Spleen (tissue), 11 donors: ENCODE results near the gene TATDN3. TPM values are rescaled to one million over a fixed set of nuclear protein-coding genes. Genes with fewer than 3 reads are reported as not detected.

Experiments used
- DNase-seq: peaks from one replicate; pipeline ENCODE4 v3.0.0-alpha.2; 2020
- H3K27ac ChIP-seq, 8 donors: fragments of 200-600 bp; sonication (generic) in 7 of 8; 1 replicate in 4 of 8; 2 replicates in 4 of 8; pipeline versions ENCODE4 v1.5.0 to v1.8.0; 2016 to 2021; ENCODE audit warnings: inconsistent platforms in 4 of 8, mild to moderate bottlenecking in 4 of 8, moderate library complexity in 1 of 8
- H3K27me3 ChIP-seq, 7 donors: fragments of 200-600 bp; sonication (generic) in 6 of 7; replicated peaks in 1 of 7; 1 replicate in 4 of 7; 2 replicates in 3 of 7; pipeline versions ENCODE4 v1.5.0 to v1.8.0; 2016 to 2021; ENCODE audit warnings: inconsistent platforms in 3 of 7, mild to moderate bottlenecking in 1 of 7
- H3K36me3 ChIP-seq, 6 donors: fragments of 200-600 bp; sonication (generic) in 5 of 6; 1 replicate in 4 of 6; 2 replicates in 2 of 6; pipeline versions ENCODE4 v1.5.0 to v1.8.0; 2016 to 2021; ENCODE audit warnings: inconsistent platforms in 2 of 6
- H3K4me1 ChIP-seq, 6 donors: fragments of 200-600 bp; sonication (generic) in 5 of 6; 1 replicate in 3 of 6; 2 replicates in 3 of 6; pipeline versions ENCODE4 v1.5.0 to v1.8.0; 2016 to 2021; ENCODE audit warnings: inconsistent platforms in 3 of 6
- H3K4me3 ChIP-seq, 8 donors: fragments of 200-600 bp; sonication (generic) in 7 of 8; 1 replicate in 4 of 8; 2 replicates in 4 of 8; pipeline versions ENCODE4 v1.5.0 to v1.8.0; 2016 to 2021; ENCODE audit warnings: inconsistent platforms in 4 of 8, mild to moderate bottlenecking in 4 of 8, moderate library complexity in 2 of 8
- H3K9me3 ChIP-seq, 8 donors: fragments of 200-600 bp; sonication (generic) in 7 of 8; 1 replicate in 4 of 8; 2 replicates in 4 of 8; pipeline versions ENCODE4 v1.5.0 to v1.8.0; 2016 to 2021; ENCODE audit warnings: inconsistent platforms in 4 of 8
- POLR2A ChIP-seq, 3 donors: fragments of 450-650 bp; IDR thresholded peaks; one replicate each; pipeline ENCODE4 v1.5.1; 2017; ENCODE audit warnings: antibody characterized with exemption in 3 of 3, mild to moderate bottlenecking in 1 of 3
- POLR2AphosphoS5 ChIP-seq, 3 donors: sonication (generic); formaldehyde crosslinking; IDR thresholded peaks; one replicate each; pipeline ENCODE4 v1.5.1; 2017; ENCODE audit warnings: antibody characterized with exemption in 3 of 3
- WGBS, 5 donors: extraction: QIAGEN DNeasy Blood & Tissue Kit in 3 of 5; methylation state at CpG; one replicate each; pipeline versions ENCODE4 v1.1.5 to v1.1.7; 2013 to 2018; 5-methylcytosine and 5-hydroxymethylcytosine counted together
- intact Hi-C: fragments of 100-400 bp; cut with DNase I; formaldehyde crosslinking; loops from one replicate; pipeline ENCODE4 v1.15.0; 2023; ENCODE audit warnings: low total_unique reads
- polyA plus RNA-seq, 3 donors: library from polyadenylated mRNA; stranded (reverse); fragments of 200-250 nt; gene quantifications; one replicate each; pipeline ENCODE4 v1.2.1, GENCODE V29; 2013
- total RNA-seq, 7 donors: library from RNA; depleted of rRNA in 3 of 7; stranded (reverse); fragments of >200 nt in 3 of 7; fragmentation: NEBNext Ultra II Directional in 4 of 7; extraction: Animal tissue kit (Norgen Biotek cat#: 25700) in 4 of 7; gene quantifications; one replicate each; pipeline versions ENCODE4 v1.1.0 to v1.2.1, GENCODE V29; 2016 to 2021
- TF ChIP-seq, protein P1 (sequence below), 11 experiments: fragments of 200-600 bp in 7 of 11; fragments of 450-650 bp in 4 of 11; sonication (generic) in 4 of 11; IDR thresholded peaks in 8 of 11; conservative IDR thresholded peaks in 3 of 11; 1 replicate in 7 of 11; 2 replicates in 4 of 11; pipeline versions ENCODE4 v1.4.0 to v1.8.0; 2016 to 2021; ENCODE audit warnings: antibody characterized with exemption in 11 of 11, inconsistent platforms in 4 of 11, mild to moderate bottlenecking in 1 of 11
- donor health status: healthy with polysubstance abuse.
- donor health status: DM: no; HTN: no; CAD: no; lungs with moderate emphysema.
- donor health status: DM: no; HTN: no; CAD: no.
- donor health status: Bipolar disorder and iron deficiency.
- donor health status: healthy.
- donor health status: DM: no; HTN: no; CAD: no.
- donor health status: DM: yes; HTN: yes; CAD: no.

The TATDN3 gene
- total and polyA plus RNA-seq, 10 donors: 13.5 to 28.3 (median 20.1) TPM

DNA sequence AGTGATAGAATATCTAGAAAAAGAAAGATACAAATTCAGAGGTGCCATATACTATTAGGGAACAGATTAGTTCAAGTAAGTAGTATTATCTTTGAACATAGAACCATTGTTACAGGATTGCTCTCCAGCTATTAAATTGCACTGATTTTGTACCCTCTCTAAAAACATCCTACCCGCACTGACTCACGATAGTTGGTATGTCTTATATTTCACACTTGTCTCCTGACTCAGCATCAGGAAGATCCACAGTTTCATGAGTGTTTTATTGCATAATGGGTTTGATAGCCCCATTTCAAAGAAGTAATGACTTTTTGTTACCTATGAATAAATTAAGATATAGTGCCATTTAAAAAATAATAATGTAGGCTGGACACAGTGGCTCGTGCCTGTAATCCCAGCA lies 6.0 kb downstream of the TATDN3 start:
- WGBS, 5 donors: 90 to 96% (median 95%) methylated on average over 3 of the region's 3 CpGs
- intact Hi-C loops: no loop called here

DNA sequence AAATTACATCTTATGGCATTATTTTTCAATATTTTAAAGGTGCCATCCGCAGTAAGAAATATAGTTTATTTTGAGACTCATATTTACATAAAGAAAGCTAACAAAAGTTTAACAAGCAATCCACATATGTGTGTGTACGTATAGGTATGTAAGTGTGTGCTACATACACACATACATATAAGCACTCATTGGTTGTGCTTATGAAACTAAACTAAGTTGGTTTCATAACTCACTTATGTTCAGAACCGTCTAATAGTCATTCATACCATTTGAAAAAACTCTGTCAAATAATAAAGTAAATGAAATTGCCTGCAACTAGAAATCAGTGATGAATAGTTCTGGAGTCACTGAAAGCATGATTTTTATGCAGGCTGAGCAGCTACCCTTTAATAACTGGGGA lies 14.1 kb downstream of the TATDN3 start:
- Histone ChIP-seq H3K27ac (no peak overlapping the region), H3K36me3 (peaks cover 0 to 98% (median 66%) of the 10 kb centered on the region in 6 donors), H3K4me3 (no peak overlapping the region), H3K9me3 (no peaks in the 10 kb centered on the region), H3K4me1 (no peaks in the 10 kb centered on the region), H3K27me3 (no peaks in the 10 kb centered on the region)
- TF ChIP-seq, protein P1, sequence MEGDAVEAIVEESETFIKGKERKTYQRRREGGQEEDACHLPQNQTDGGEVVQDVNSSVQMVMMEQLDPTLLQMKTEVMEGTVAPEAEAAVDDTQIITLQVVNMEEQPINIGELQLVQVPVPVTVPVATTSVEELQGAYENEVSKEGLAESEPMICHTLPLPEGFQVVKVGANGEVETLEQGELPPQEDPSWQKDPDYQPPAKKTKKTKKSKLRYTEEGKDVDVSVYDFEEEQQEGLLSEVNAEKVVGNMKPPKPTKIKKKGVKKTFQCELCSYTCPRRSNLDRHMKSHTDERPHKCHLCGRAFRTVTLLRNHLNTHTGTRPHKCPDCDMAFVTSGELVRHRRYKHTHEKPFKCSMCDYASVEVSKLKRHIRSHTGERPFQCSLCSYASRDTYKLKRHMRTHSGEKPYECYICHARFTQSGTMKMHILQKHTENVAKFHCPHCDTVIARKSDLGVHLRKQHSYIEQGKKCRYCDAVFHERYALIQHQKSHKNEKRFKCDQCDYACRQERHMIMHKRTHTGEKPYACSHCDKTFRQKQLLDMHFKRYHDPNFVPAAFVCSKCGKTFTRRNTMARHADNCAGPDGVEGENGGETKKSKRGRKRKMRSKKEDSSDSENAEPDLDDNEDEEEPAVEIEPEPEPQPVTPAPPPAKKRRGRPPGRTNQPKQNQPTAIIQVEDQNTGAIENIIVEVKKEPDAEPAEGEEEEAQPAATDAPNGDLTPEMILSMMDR (IDR thresholded peaks at IDR 0.05 in 8 of 11, conservative IDR thresholded peaks at IDR 0.05 in 3 of 11): no peak
- no peak for TF ChIP-seq POLR2AphosphoS5 (IDR thresholded peaks at IDR 0.05)
- no peak for TF ChIP-seq POLR2A (IDR thresholded peaks at IDR 0.05)
- 80 to 95% (median 90%) methylated on average over 3 of the region's 3 CpGs for WGBS, 5 donors
- intact Hi-C loops: no loop called here
- no peak for DNase-seq

More for the DNA sequence above, 6.0 kb downstream of the TATDN3 start:
- Histone ChIP-seq H3K36me3 (peaks cover 3 to 76% (median 42%) of the 10 kb centered on the region in 6 donors), H3K9me3 (no peaks in the 10 kb centered on the region), H3K27ac (no peak overlapping the region), H3K27me3 (no peaks in the 10 kb centered on the region), H3K4me3 (no peak overlapping the region), H3K4me1 (peaks cover 0 to 56% (median 21%) of the 10 kb centered on the region in 6 donors)
- TF ChIP-seq POLR2A (IDR thresholded peaks at IDR 0.05) (no peak), POLR2AphosphoS5 (IDR thresholded peaks at IDR 0.05) (no peak)
- TF ChIP-seq, protein P1 (IDR thresholded peaks at IDR 0.05 in 8 of 11, conservative IDR thresholded peaks at IDR 0.05 in 3 of 11): no peak
- DNase-seq: no peak

DNA sequence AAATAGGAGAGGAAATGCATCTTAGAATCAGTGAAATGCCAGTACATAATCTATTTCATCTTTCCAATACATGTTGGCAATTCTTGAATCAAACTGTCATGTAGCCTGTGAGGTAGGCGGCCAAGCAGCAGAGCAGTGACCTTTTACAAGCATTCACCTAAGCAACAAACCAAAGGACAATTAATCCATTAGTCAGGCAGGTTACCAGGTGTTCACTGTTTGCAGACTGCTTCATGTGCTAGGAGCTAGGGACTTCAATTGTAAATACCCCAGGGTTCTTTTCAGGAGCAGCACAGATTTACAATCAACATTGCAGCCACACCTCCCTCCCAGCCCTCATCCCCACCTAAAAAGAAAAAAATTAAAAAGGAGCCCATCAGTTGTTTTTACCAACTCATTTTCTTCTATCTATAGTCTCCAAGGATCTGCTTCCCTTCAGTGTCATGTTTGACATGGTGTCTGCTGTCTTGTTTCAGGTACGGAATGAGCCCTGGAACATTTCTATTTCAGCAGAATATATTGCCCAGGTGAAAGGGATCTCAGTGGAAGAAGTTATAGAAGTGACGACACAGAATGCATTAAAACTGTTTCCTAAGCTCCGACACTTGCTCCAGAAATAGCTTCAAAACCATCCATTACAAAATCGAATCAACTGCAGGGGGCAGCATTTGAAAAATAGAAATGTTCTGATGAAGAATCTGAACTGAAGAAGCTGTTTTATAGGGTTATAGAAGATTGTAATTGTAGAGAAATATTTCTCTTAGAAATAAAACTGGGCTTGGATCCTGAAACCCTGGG lies 23.0 kb downstream of the TATDN3 start:
- Histone ChIP-seq H3K27ac (no peak overlapping the region), H3K9me3 (no peaks in the 10 kb centered on the region), H3K36me3 (peaks cover 0 to 55% (median 9%) of the 10 kb centered on the region in 6 donors), H3K4me1 (peaks cover 0 to 17% (median 8%) of the 10 kb centered on the region in 6 donors), H3K27me3 (no peaks in the 10 kb centered on the region), H3K4me3 (no peak overlapping the region)
- 60 to 74% (median 62%) methylated on average over 5 of the region's 5 CpGs for WGBS, 5 donors
- TF ChIP-seq, protein P1 (IDR thresholded peaks at IDR 0.05 in 8 of 11, conservative IDR thresholded peaks at IDR 0.05 in 3 of 11): peak in 5 of 11 experiments; percentile 17 to 40 (median 27)
- TF ChIP-seq POLR2AphosphoS5 (IDR thresholded peaks at IDR 0.05): no peak
- intact Hi-C loops: loop anchor here (10.0 kb wide), 1 partner anchor 180 kb away; no protein-coding TSS in a partner anchor
- no peak for DNase-seq

DNA sequence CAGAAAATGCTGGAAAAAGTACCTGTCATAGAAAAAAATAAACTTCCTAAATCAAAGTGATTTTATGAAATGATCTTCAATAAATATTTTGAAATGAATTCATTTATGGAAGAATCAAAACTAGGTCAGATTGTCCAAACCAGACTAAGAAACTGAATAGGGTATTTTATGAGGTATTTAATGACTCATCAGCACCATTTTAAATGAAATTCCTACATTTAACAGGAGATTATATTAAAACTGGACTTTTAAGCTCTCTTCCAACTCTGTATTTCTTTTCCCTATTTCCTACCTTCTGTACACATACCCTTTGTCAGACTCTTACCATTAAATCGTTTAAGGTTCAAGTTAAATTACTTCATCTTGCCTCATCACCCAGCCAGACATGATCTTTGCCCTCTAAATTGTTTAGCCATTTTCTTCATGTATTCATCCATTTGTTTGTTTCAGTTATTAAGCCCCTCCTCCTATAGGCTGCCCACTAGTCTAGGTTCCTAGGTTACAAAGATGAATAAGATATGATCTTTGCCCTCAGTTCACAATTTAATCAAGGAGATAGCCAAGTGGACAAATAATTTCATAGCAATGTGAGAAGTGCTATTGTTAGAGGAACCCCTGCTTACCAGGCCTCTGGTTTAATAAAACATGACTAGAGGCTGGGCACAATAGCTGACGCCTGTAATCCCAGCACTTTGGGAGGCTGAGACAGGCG lies 25.0 kb downstream of the TATDN3 start:
- no peak for DNase-seq
- H3K27ac ChIP-seq: no peak overlapping the region
- peaks cover 3 to 30% (median 17%) of the 10 kb centered on the region in 6 donors for H3K4me1 ChIP-seq
- no peak overlapping the region for H3K4me3 ChIP-seq
- no peaks in the 10 kb centered on the region for H3K27me3 ChIP-seq
- intact Hi-C loops: loop anchor here (10.0 kb wide), 1 partner anchor 178 kb away; no protein-coding TSS in a partner anchor
- no peaks in the 10 kb centered on the region for H3K9me3 ChIP-seq
- TF ChIP-seq, protein P1 (IDR thresholded peaks at IDR 0.05 in 8 of 11, conservative IDR thresholded peaks at IDR 0.05 in 3 of 11): no peak
- no peak for TF ChIP-seq POLR2A (IDR thresholded peaks at IDR 0.05)
- TF ChIP-seq POLR2AphosphoS5 (IDR thresholded peaks at IDR 0.05): no peak
- WGBS, 5 donors: 89 to 95% (median 90%) methylated on average over 3 of the region's 3 CpGs
- H3K36me3 ChIP-seq: peaks cover 0 to 35% (median 6%) of the 10 kb centered on the region in 6 donors
